Transverse colon (tissue), 4 donors: ENCODE measurements around the gene TERC. TPM values are rescaled to one million over a fixed set of nuclear protein-coding genes. Genes with fewer than 3 reads are reported as not detected.

ENCODE experiments used
- DNase-seq: peaks from one replicate; pipeline ENCODE4 v3.0.0-alpha.2; 2019
- H3K27ac ChIP-seq, 4 donors: fragments of 200-600 bp; sonication (generic); 2 replicates each; pipeline ENCODE4 v1.5.1; 2016 to 2018; ENCODE audit warnings: inconsistent platforms in 4 of 4
- H3K27me3 ChIP-seq: fragments of 200-600 bp; sonication (generic); 2 replicates; pipeline ENCODE4 v1.5.1; 2017; ENCODE audit warnings: inconsistent platforms
- H3K36me3 ChIP-seq, 4 donors: fragments of 200-600 bp; sonication (generic); 2 replicates each; pipeline ENCODE4 v1.5.1; 2017 to 2019; ENCODE audit warnings: inconsistent platforms in 4 of 4
- H3K4me1 ChIP-seq, 4 donors: fragments of 200-600 bp; sonication (generic); 2 replicates each; pipeline ENCODE4 v1.5.1; 2017 to 2020; ENCODE audit warnings: inconsistent platforms in 4 of 4
- H3K4me3 ChIP-seq, 4 donors: fragments of 200-600 bp; sonication (generic); 1 replicate in 1 of 4; 2 replicates in 3 of 4; pipeline versions ENCODE4 v1.5.1 to v1.6.1; 2017 to 2019; ENCODE audit warnings: inconsistent platforms in 4 of 4
- H3K9me3 ChIP-seq, 2 donors: fragments of 200-600 bp; sonication (generic); 2 replicates each; pipeline ENCODE4 v1.5.1; 2017 to 2019; ENCODE audit warnings: inconsistent platforms in 2 of 2
- CTCF ChIP-seq, 5 experiments: fragments of 200-600 bp in 3 of 5; fragments of 450-650 bp in 2 of 5; sonication (generic) in 3 of 5; IDR thresholded peaks; 1 replicate in 2 of 5; 2 replicates in 3 of 5; pipeline ENCODE4 v1.5.1; 2016 to 2017; ENCODE audit warnings: antibody characterized with exemption in 5 of 5, inconsistent platforms in 3 of 5, mild to moderate bottlenecking in 2 of 5, moderate library complexity in 1 of 5
- EP300 ChIP-seq: sonication (generic); formaldehyde crosslinking; IDR thresholded peaks from one replicate; pipeline ENCODE4 v1.6.1; 2017; ENCODE audit warnings: antibody characterized with exemption, low read depth
- POLR2A ChIP-seq: fragments of 450-650 bp; IDR thresholded peaks from one replicate; pipeline ENCODE4 v1.6.1; 2016; ENCODE audit warnings: antibody characterized with exemption, mild to moderate bottlenecking, moderate library complexity
- POLR2AphosphoS5 ChIP-seq, 3 donors: sonication (generic); formaldehyde crosslinking; IDR thresholded peaks; one replicate each; pipeline ENCODE4 v1.6.1; 2016; ENCODE audit warnings: antibody characterized with exemption in 3 of 3
- WGBS, 2 donors: methylation state at CpG; one replicate each; pipeline ENCODE4 v1.1.5; 2018; ENCODE audit warnings: low coverage in 1 of 2; 5-methylcytosine and 5-hydroxymethylcytosine counted together
- in situ Hi-C, 4 donors: fragments of 200-750 bp; cut with MboI; loops; one replicate each; pipeline versions ENCODE4 v1.15.0 to v1.15.1; 2017; ENCODE audit warnings: low sequenced_read_pairs in 3 of 4, low pct_ligation_motif_present in 1 of 4, low pct_unique_long_range_greater_than_20kb in 1 of 4
- intact Hi-C: fragments of 100-400 bp; cut with DNase I; formaldehyde crosslinking; loops from one replicate; pipeline ENCODE4 v1.15.1; 2023; ENCODE audit warnings: low total_unique reads
- total RNA-seq, 4 donors: library from RNA; depleted of rRNA; stranded (reverse); fragments of >200 nt; gene quantifications; one replicate each; pipeline ENCODE4 v1.1.0, GENCODE V29; 2016

The TERC gene
- total RNA-seq, 4 donors from 2014 or later, result 221 to 276 (median 247) TPM

- H3K36me3 ChIP-seq, result peaks cover 0 to 89% (median 20%) of the 10 kb centered on the region in 4 donors
- H3K27ac ChIP-seq, result no peak overlapping the region
- in situ Hi-C loops, result no loop called here
- no peaks in the 10 kb centered on the region for H3K9me3 ChIP-seq
- H3K27me3 ChIP-seq, result no peaks in the 10 kb centered on the region
- intact Hi-C loops, result no loop called here
- no peak for DNase-seq
- H3K4me3 ChIP-seq, result no peak overlapping the region
- peaks cover 0 to 6% (median 0%) of the 10 kb centered on the region in 4 donors for H3K4me1 ChIP-seq
- no peak for TF ChIP-seq POLR2AphosphoS5 (IDR thresholded peaks at IDR 0.05)
- no peak for TF ChIP-seq EP300
- TF ChIP-seq POLR2A, result no peak
- no peak for TF ChIP-seq CTCF (IDR thresholded peaks at IDR 0.05)
- 85 to 88% methylated on average over 4 of the region's 4 CpGs for WGBS, 2 donors
Observed at GRCh38 chr3:169781209-169781855, 16.5 kb upstream of the TERC start.

GRCh38 chr3:169780742-169781141 is 15.9 kb upstream of the TERC start:
- Histone ChIP-seq H3K4me3 (no peak overlapping the region), H3K27me3 (no peaks in the 10 kb centered on the region), H3K4me1 (peaks cover 0 to 12% (median 3%) of the 10 kb centered on the region in 4 donors), H3K27ac (no peak overlapping the region), H3K36me3 (peaks cover 0 to 84% (median 19%) of the 10 kb centered on the region in 4 donors), H3K9me3 (no peaks in the 10 kb centered on the region)
- no peak for DNase-seq
- in situ Hi-C loops (no loop called here), intact Hi-C loops (no loop called here)
- WGBS, 2 donors, result 40 to 63% methylated on average over 1 to 2 of the region's 2 CpGs
- TF ChIP-seq EP300 (no peak), POLR2AphosphoS5 (IDR thresholded peaks at IDR 0.05) (no peak), CTCF (IDR thresholded peaks at IDR 0.05) (no peak), POLR2A (no peak)

GRCh38 chr3:169777822-169778221 is 13.0 kb upstream of the TERC start:
- H3K27me3 ChIP-seq, result no peaks in the 10 kb centered on the region
- no peak overlapping the region for H3K27ac ChIP-seq
- no peak overlapping the region for H3K4me3 ChIP-seq
- H3K9me3 ChIP-seq, result no peaks in the 10 kb centered on the region
- in situ Hi-C loops, result no loop called here
- peaks cover 12 to 33% (median 22%) of the 10 kb centered on the region in 4 donors for H3K4me1 ChIP-seq
- no peak for TF ChIP-seq POLR2AphosphoS5 (IDR thresholded peaks at IDR 0.05)
- TF ChIP-seq CTCF (IDR thresholded peaks at IDR 0.05), result no peak
- no peak for TF ChIP-seq EP300
- no peak for TF ChIP-seq POLR2A
- 77% methylated on average over 4 of the region's 4 CpGs; no CpG with 5 or more reads in 1 of the 2 donors for WGBS, 2 donors
- no peak for DNase-seq
- intact Hi-C loops, result loop anchor here (10.0 kb wide), 1 partner anchor 187 kb away; the partner anchor contains the start of gene SEC62
- peaks cover 0 to 69% (median 12%) of the 10 kb centered on the region in 4 donors for H3K36me3 ChIP-seq

GRCh38 chr3:169774186-169774585 is 9.3 kb upstream of the TERC start:
- no peak for TF ChIP-seq POLR2AphosphoS5 (IDR thresholded peaks at IDR 0.05)
- no peak for TF ChIP-seq CTCF (IDR thresholded peaks at IDR 0.05)
- no peak for TF ChIP-seq POLR2A
- TF ChIP-seq EP300, result no peak
- Histone ChIP-seq H3K27ac (peak overlapping the region in 3 of 4 donors; percentile 98 to 99 (median 99)), H3K27me3 (no peaks in the 10 kb centered on the region), H3K9me3 (no peaks in the 10 kb centered on the region), H3K36me3 (peaks cover 0 to 34% (median 0%) of the 10 kb centered on the region in 4 donors), H3K4me3 (peak overlapping the region in 3 of 4 donors; percentile 58 to 92 (median 84)), H3K4me1 (peaks cover 12 to 39% (median 22%) of the 10 kb centered on the region in 4 donors)
- intact Hi-C loops, result loop anchor here (10.0 kb wide), 1 partner anchor 191 kb away; the partner anchor contains the start of gene SEC62
- 42 to 45% methylated on average over 5 of the region's 5 CpGs for WGBS, 2 donors
- DNase-seq, result no peak
- in situ Hi-C loops, result no loop called here
